PC-3 (cell line): ENCODE results near the gene LDHAL6A.
"Not testable (repeated sequence)": the region's sequence is repeated elsewhere in the genome, so short reads cannot be mapped to it uniquely, and the experiment has no call there.

Experiments
- CTCF ChIP-seq: fragments of 300-600 bp; sonication (generic); conservative IDR thresholded peaks from 2 replicates; pipeline ENCODE4 v1.5.1; 2017; ENCODE audit warnings: antibody characterized with exemption, low read depth, mild to moderate bottlenecking, low read length
- EZH2 ChIP-seq: fragments of 300-600 bp; sonication (generic); IDR thresholded peaks from one replicate; pipeline ENCODE4 v1.6.1; 2017; ENCODE audit warnings: antibody characterized with exemption, mild to moderate bottlenecking, low read length; ENCODE audit not compliant: unreplicated experiment
- EZH2phosphoT487 ChIP-seq: fragments of 300-600 bp; sonication (generic); IDR thresholded peaks from 2 replicates; pipeline ENCODE4 v1.6.1; 2018; ENCODE audit warnings: mild to moderate bottlenecking, antibody characterized with exemption, low read length, borderline replicate concordance

- TF ChIP-seq CTCF, EZH2, EZH2phosphoT487: not testable (repeated sequence)
Observed at GRCh38 chr11:18407400-18407799, 48.3 kb upstream of the LDHAL6A start.
